Neural progenitor cell (in vitro differentiated cells): ENCODE data around the gene SCRN1. TPM values are rescaled to one million over a fixed set of nuclear protein-coding genes. Genes with fewer than 3 reads are reported as not detected.

Experiments
- DNase-seq: peaks from one replicate; pipeline ENCODE4 v3.0.0-alpha.2; 2016; ENCODE audit warnings: low spot score
- H2AFZ ChIP-seq: fragments of 200-600 bp; sonication (generic); replicated peaks from 2 replicates; pipeline ENCODE4 v1.6.1; 2016; ENCODE audit warnings: antibody characterized with exemption
- H3F3A ChIP-seq: fragments of 200-600 bp; sonication (generic); 2 replicates; pipeline ENCODE4 v1.6.1; 2016; ENCODE audit warnings: antibody characterized with exemption, low read depth
- H3K27ac ChIP-seq: fragments of 200-600 bp; sonication (generic); 2 replicates; pipeline ENCODE4 v1.5.1; 2016; ENCODE audit warnings: mild to moderate bottlenecking
- H3K27me3 ChIP-seq: fragments of 200-600 bp; sonication (generic); 2 replicates; pipeline ENCODE4 v1.6.1; 2016; ENCODE audit warnings: mild to moderate bottlenecking, moderate library complexity
- H3K36me3 ChIP-seq: fragments of 200-600 bp; sonication (generic); 2 replicates; pipeline ENCODE4 v1.5.1; 2016
- H3K4me1 ChIP-seq: fragments of 200-600 bp; sonication (generic); 2 replicates; pipeline ENCODE4 v1.6.1; 2016; ENCODE audit warnings: mixed run types
- H3K4me2 ChIP-seq: fragments of 200-600 bp; sonication (generic); 2 replicates; pipeline ENCODE4 v1.6.1; 2016
- H3K4me3 ChIP-seq: fragments of 200-600 bp; sonication (generic); 2 replicates; pipeline ENCODE4 v1.5.1; 2016
- H3K79me2 ChIP-seq: fragments of 200-600 bp; sonication (generic); 2 replicates; pipeline ENCODE4 v1.6.1; 2016; ENCODE audit warnings: low read depth
- H3K9ac ChIP-seq: fragments of 200-600 bp; sonication (generic); 2 replicates; pipeline ENCODE4 v1.6.1; 2016
- H3K9me3 ChIP-seq: fragments of 200-600 bp; sonication (generic); 2 replicates; pipeline ENCODE4 v1.5.1; 2016; ENCODE audit warnings: low read depth
- H4K20me1 ChIP-seq: fragments of 200-600 bp; sonication (generic); 2 replicates; pipeline ENCODE4 v1.6.1; 2016; ENCODE audit warnings: low read depth
- H3K27ac Mint-ChIP-seq: 3 replicates; pipeline ENCODE4 v1.8.0; 2021; ENCODE audit warnings: mixed read lengths
- H3K27me3 Mint-ChIP-seq: 2 replicates; pipeline ENCODE4 v1.8.0; 2022; ENCODE audit warnings: low read depth, mild to moderate bottlenecking, inconsistent platforms, moderate library complexity, mixed read lengths; ENCODE audit not compliant: insufficient read depth
- H3K36me3 Mint-ChIP-seq: 3 replicates; pipeline ENCODE4 v1.8.0; 2021; ENCODE audit warnings: mixed read lengths
- H3K4me1 Mint-ChIP-seq: 3 replicates; pipeline ENCODE4 v1.8.0; 2021; ENCODE audit warnings: mixed read lengths
- H3K4me3 Mint-ChIP-seq: 3 replicates; pipeline ENCODE4 v1.8.0; 2021; ENCODE audit warnings: mild to moderate bottlenecking, moderate library complexity, mixed read lengths
- H3K9me3 Mint-ChIP-seq: 3 replicates; pipeline ENCODE4 v1.8.0; 2020; ENCODE audit warnings: mixed read lengths
- CTCF ChIP-seq: fragments of 200-600 bp; sonication (generic); IDR thresholded peaks from 2 replicates; pipeline ENCODE4 v1.5.1; 2017; ENCODE audit warnings: antibody characterized with exemption, mild to moderate bottlenecking
- EZH2 ChIP-seq: fragments of 200-600 bp; sonication (generic); IDR thresholded peaks from 2 replicates; pipeline ENCODE4 v1.6.1; 2017; ENCODE audit warnings: antibody characterized with exemption, mild to moderate bottlenecking, moderate library complexity
- EZH2phosphoT487 ChIP-seq: fragments of 200-600 bp; sonication (generic); IDR thresholded peaks from 2 replicates; pipeline ENCODE4 v1.6.1; 2017; ENCODE audit warnings: antibody characterized with exemption
- total RNA-seq: library from RNA; depleted of rRNA; stranded (reverse); fragments of >200 nt; gene quantifications from 2 replicates; pipeline ENCODE4 v1.2.3, GENCODE V29; 2015; ENCODE audit warnings: low replicate concordance

Gene SCRN1
- total RNA-seq, 1 donor from 2014 or later, result 106 TPM

GRCh38 chr7:29881724-29882123, 107.9 kb downstream of the SCRN1 start:
- DNase-seq, result peak; percentile 76
- no peak overlapping the region for H3K27ac ChIP-seq
- H3K27ac Mint-ChIP-seq, result no peak overlapping the region
- TF ChIP-seq CTCF (peak; percentile 36), EZH2 (no peak)
- peak overlapping the region; percentile 65 for H2AFZ ChIP-seq
- H3K27me3 Mint-ChIP-seq, result peaks cover 14% of the 10 kb centered on the region
- H3K9ac ChIP-seq, result no peak overlapping the region
- H3K27me3 ChIP-seq, result peaks cover 14% of the 10 kb centered on the region
- H3K79me2 ChIP-seq, result no peaks in the 10 kb centered on the region
- no peaks in the 10 kb centered on the region for H4K20me1 ChIP-seq
- peaks cover 29% of the 10 kb centered on the region for H3K4me1 Mint-ChIP-seq
- H3K4me2 ChIP-seq, result peak overlapping the region; percentile 26
- no peaks in the 10 kb centered on the region for H3K9me3 ChIP-seq
- no peak overlapping the region for H3K4me3 ChIP-seq
- no peaks in the 10 kb centered on the region for H3K9me3 Mint-ChIP-seq
- H3K4me1 ChIP-seq, result peaks cover 15% of the 10 kb centered on the region
- H3K36me3 ChIP-seq, result no peaks in the 10 kb centered on the region
- H3K4me3 Mint-ChIP-seq, result no peak overlapping the region
- H3F3A ChIP-seq, result peaks cover 28% of the 10 kb centered on the region
- peaks cover 2% of the 10 kb centered on the region for H3K36me3 Mint-ChIP-seq

GRCh38 chr7:29879609-29880008, 110.0 kb downstream of the SCRN1 start:
- TF ChIP-seq EZH2phosphoT487, result no peak
- no peak for TF ChIP-seq CTCF
- TF ChIP-seq EZH2, result no peak
- peaks cover 14% of the 10 kb centered on the region for H3K27me3 ChIP-seq
- no peak overlapping the region for H3K9ac ChIP-seq
- H3K4me1 Mint-ChIP-seq, result peaks cover 30% of the 10 kb centered on the region
- H3K4me1 ChIP-seq, result peaks cover 16% of the 10 kb centered on the region
- H3K27me3 Mint-ChIP-seq, result peaks cover 6% of the 10 kb centered on the region
- no peak for DNase-seq
- no peak overlapping the region for H3K4me2 ChIP-seq
- H3K79me2 ChIP-seq, result no peaks in the 10 kb centered on the region
- no peaks in the 10 kb centered on the region for H3K36me3 ChIP-seq
- no peaks in the 10 kb centered on the region for H3K9me3 Mint-ChIP-seq
- no peak overlapping the region for H3K27ac ChIP-seq
- no peak overlapping the region for H2AFZ ChIP-seq
- H3K4me3 ChIP-seq, result no peak overlapping the region
- H3K4me3 Mint-ChIP-seq, result no peak overlapping the region
- H3K27ac Mint-ChIP-seq, result no peak overlapping the region
- H3K9me3 ChIP-seq, result no peaks in the 10 kb centered on the region
- no peaks in the 10 kb centered on the region for H4K20me1 ChIP-seq
- H3F3A ChIP-seq, result peaks cover 24% of the 10 kb centered on the region
- peaks cover 2% of the 10 kb centered on the region for H3K36me3 Mint-ChIP-seq

GRCh38 chr7:29878081-29878688, 111.4 kb downstream of the SCRN1 start:
- no peak overlapping the region for H3K4me3 Mint-ChIP-seq
- no peaks in the 10 kb centered on the region for H4K20me1 ChIP-seq
- TF ChIP-seq CTCF (peak; percentile 46), EZH2phosphoT487 (no peak), EZH2 (no peak)
- no peaks in the 10 kb centered on the region for H3K9me3 Mint-ChIP-seq
- H3K4me1 Mint-ChIP-seq, result peaks cover 27% of the 10 kb centered on the region
- peaks cover 11% of the 10 kb centered on the region for H3K27me3 ChIP-seq
- H2AFZ ChIP-seq, result no peak overlapping the region
- no peak for DNase-seq
- H3K4me2 ChIP-seq, result no peak overlapping the region
- peaks cover under 1% of the 10 kb centered on the region for H3K27me3 Mint-ChIP-seq
- H3K9ac ChIP-seq, result no peak overlapping the region
- H3K4me1 ChIP-seq, result peaks cover 16% of the 10 kb centered on the region
- H3K36me3 Mint-ChIP-seq, result peaks cover 2% of the 10 kb centered on the region
- H3K27ac ChIP-seq, result no peak overlapping the region
- H3K9me3 ChIP-seq, result no peaks in the 10 kb centered on the region
- H3K27ac Mint-ChIP-seq, result no peak overlapping the region
- no peak overlapping the region for H3K4me3 ChIP-seq
- peaks cover 14% of the 10 kb centered on the region for H3F3A ChIP-seq
- no peaks in the 10 kb centered on the region for H3K79me2 ChIP-seq
- no peaks in the 10 kb centered on the region for H3K36me3 ChIP-seq
